ENCODE results near the gene CENATAC. TPM values are rescaled to one million over a fixed set of nuclear protein-coding genes. Genes with fewer than 3 reads are reported as not detected.
"Not testable (repeated sequence)": the region's sequence is repeated elsewhere in the genome, so short reads cannot be mapped to it uniquely, and the experiment has no call there.

The CENATAC gene
- total RNA-seq = 4.4 and 8.5 TPM in 2 replicates

- peak; percentile 86 to 88 for DNase-seq (ENCODE audit: low read depth in 2 of 2)
Measured at GRCh38 chr11:118997627-118998387, at the start of gene CENATAC. Gene CENATAC, plus strand, starts transcription at chr11:118998138. Its CDS starts 60 bp downstream, at chr11:118998198.

- peak in 1 of 2 donors; percentile 9 for DNase-seq (ENCODE audit: low read depth in 2 of 2)
Measured at GRCh38 chr11:118953265-118953664, 44.7 kb upstream of the CENATAC start.

- DNase-seq (ENCODE audit: low read depth in 2 of 2) = not testable (repeated sequence)
Measured at GRCh38 chr11:118953976-118954375, 44.0 kb upstream of the CENATAC start.

GRCh38 chr11:118956094-118956846 is 41.7 kb upstream of the CENATAC start, which contains the start of gene UPK2:
Gene UPK2, plus strand, starts transcription at chr11:118956298. Its CDS starts 53 bp downstream, at chr11:118956351.
- DNase-seq (ENCODE audit: low read depth in 2 of 2) = peak; percentile 80 to 88

GRCh38 chr11:118956847-118957469 is 41.0 kb upstream of the CENATAC start:
- DNase-seq (ENCODE audit: low read depth in 2 of 2) = no peak

GRCh38 chr11:118957549-118957948 is 40.4 kb upstream of the CENATAC start:
- DNase-seq (ENCODE audit: low read depth in 2 of 2) = no peak

- DNase-seq (ENCODE audit: low read depth in 2 of 2) = no peak
Measured at GRCh38 chr11:118957968-118958367, 40.0 kb upstream of the CENATAC start.

- DNase-seq (ENCODE audit: low read depth in 2 of 2) = no peak
Measured at GRCh38 chr11:118958577-118958976, 39.4 kb upstream of the CENATAC start.

GRCh38 chr11:118961189-118961588 is 36.7 kb upstream of the CENATAC start:
- no peak for DNase-seq (ENCODE audit: low read depth in 2 of 2)

- DNase-seq (ENCODE audit: low read depth in 2 of 2) = no peak
Measured at GRCh38 chr11:118961591-118961990, 36.3 kb upstream of the CENATAC start.

GRCh38 chr11:118969508-118969907 is 28.4 kb upstream of the CENATAC start:
- DNase-seq (ENCODE audit: low read depth in 2 of 2) = not testable (repeated sequence)

GRCh38 chr11:118971646-118972045 is 26.3 kb upstream of the CENATAC start, which contains the start of gene FOXR1:
Gene FOXR1, plus strand, starts transcription at chr11:118971761. Its CDS starts 171 bp downstream, at chr11:118971932.
- DNase-seq (ENCODE audit: low read depth in 2 of 2) = no peak

- no peak for DNase-seq (ENCODE audit: low read depth in 2 of 2)
Measured at GRCh38 chr11:118973985-118974384, 24.0 kb upstream of the CENATAC start.

GRCh38 chr11:118975771-118976709 is 21.9 kb upstream of the CENATAC start:
- DNase-seq (ENCODE audit: low read depth in 2 of 2) = peak in 1 of 2 donors; percentile 14

GRCh38 chr11:118979434-118979833 is 18.5 kb upstream of the CENATAC start:
- no peak for DNase-seq (ENCODE audit: low read depth in 2 of 2)

- peak in 1 of 2 donors; percentile 11 for DNase-seq (ENCODE audit: low read depth in 2 of 2)
Measured at GRCh38 chr11:118980191-118980881, 17.6 kb upstream of the CENATAC start.

GRCh38 chr11:118984337-118984736 is 13.6 kb upstream of the CENATAC start:
- DNase-seq (ENCODE audit: low read depth in 2 of 2) = not testable (repeated sequence)

GRCh38 chr11:118984825-118985224 is 13.1 kb upstream of the CENATAC start:
- no peak for DNase-seq (ENCODE audit: low read depth in 2 of 2)

GRCh38 chr11:118988280-118988679 is 9.7 kb upstream of the CENATAC start:
- no peak for DNase-seq (ENCODE audit: low read depth in 2 of 2)

GRCh38 chr11:118991486-118992038 is 6.4 kb upstream of the CENATAC start:
- not testable (repeated sequence) for DNase-seq (ENCODE audit: low read depth in 2 of 2)

Measured in lung microvascular endothelial cell (primary cell).